GM18517 (cell line): Measurements from ENCODE around the gene ADAM12.
"Not testable (repeated sequence)": the region's sequence is repeated elsewhere in the genome, so short reads cannot be mapped to it uniquely, and the experiment has no call there.

Source experiments
- ATAC-seq: cut with Tn5 transposase; IDR thresholded peaks from one replicate; pipeline ENCODE4 v1.9.1; 2021; ENCODE audit warnings: mild to moderate bottlenecking, moderate library complexity; ENCODE audit not compliant: unreplicated experiment

ADAM12 gene

GRCh38 chr10:126374435-126374834 lies 13.8 kb downstream of the ADAM12 start:
- no peak for ATAC-seq

GRCh38 chr10:126373972-126374371 lies 14.3 kb downstream of the ADAM12 start:
- ATAC-seq: no peak

GRCh38 chr10:126373147-126373546 lies 15.1 kb downstream of the ADAM12 start:
- no peak for ATAC-seq

GRCh38 chr10:126372396-126372795 lies 15.9 kb downstream of the ADAM12 start:
- no peak for ATAC-seq

GRCh38 chr10:126369125-126369710 lies 19.1 kb downstream of the ADAM12 start:
- no peak for ATAC-seq

- no peak for ATAC-seq
Observed at GRCh38 chr10:126357169-126357568, 31.1 kb downstream of the ADAM12 start.

- no peak for ATAC-seq
Observed at GRCh38 chr10:126353666-126354065, 34.6 kb downstream of the ADAM12 start.

GRCh38 chr10:126352453-126352852 lies 35.8 kb downstream of the ADAM12 start:
- ATAC-seq: no peak

- ATAC-seq: no peak
Observed at GRCh38 chr10:126351021-126351420, 37.3 kb downstream of the ADAM12 start.

- ATAC-seq: no peak
Observed at GRCh38 chr10:126350216-126350992, 37.9 kb downstream of the ADAM12 start.

- no peak for ATAC-seq
Observed at GRCh38 chr10:126349676-126350075, 38.6 kb downstream of the ADAM12 start.

GRCh38 chr10:126349101-126349500 lies 39.2 kb downstream of the ADAM12 start:
- no peak for ATAC-seq

- ATAC-seq: not testable (repeated sequence)
Observed at GRCh38 chr10:126343496-126343895, 44.8 kb downstream of the ADAM12 start.

GRCh38 chr10:126342680-126343079 lies 45.6 kb downstream of the ADAM12 start:
- no peak for ATAC-seq

GRCh38 chr10:126341491-126341890 lies 46.8 kb downstream of the ADAM12 start:
- no peak for ATAC-seq

- no peak for ATAC-seq
Observed at GRCh38 chr10:126337251-126337810, 50.9 kb downstream of the ADAM12 start.

- no peak for ATAC-seq
Observed at GRCh38 chr10:126336801-126337200, 51.5 kb downstream of the ADAM12 start.

- no peak for ATAC-seq
Observed at GRCh38 chr10:126334272-126334671, 54.0 kb downstream of the ADAM12 start.

- ATAC-seq: no peak
Observed at GRCh38 chr10:126332576-126332975, 55.7 kb downstream of the ADAM12 start.

- no peak for ATAC-seq
Observed at GRCh38 chr10:126331101-126331500, 57.2 kb downstream of the ADAM12 start.

GRCh38 chr10:126324826-126325225 lies 63.5 kb downstream of the ADAM12 start:
- ATAC-seq: no peak

GRCh38 chr10:126321440-126321839 lies 66.8 kb downstream of the ADAM12 start:
- ATAC-seq: no peak
